ENCODE data around the gene PDE4D. TPM values are rescaled to one million over a fixed set of nuclear protein-coding genes. Genes with fewer than 3 reads are reported as not detected.

Gene PDE4D
- total and polyA plus RNA-seq, 2 of the 4 experiments (the other 2 are of a cell fraction), result 1.4 to 7.9 TPM

GRCh38 chr5:59282726-59283125 is 610.8 kb downstream of the PDE4D start:
- Histone ChIP-seq H3K4me2 (ENCODE audit: low read depth, low read length) (no peak overlapping the region), H4K5ac (ENCODE audit: low read depth, low read length) (no peak overlapping the region), H2AFZ (replicated peaks; ENCODE audit: low read length, poor library complexity) (no peak overlapping the region), H3K27ac (ENCODE audit: insufficient read depth, low read length) (no peak overlapping the region), H4K20me1 (ENCODE audit: insufficient read depth, low read length) (no peaks in the 10 kb centered on the region), H3K56ac (ENCODE audit: extremely low read depth, insufficient read depth, low read length) (no peak overlapping the region), H3K9ac (ENCODE audit: low read depth, low read length) (no peak overlapping the region), H3K9me3 (ENCODE audit: control insufficient read depth, insufficient read depth, low read length) (no peaks in the 10 kb centered on the region), H2BK5ac (ENCODE audit: low read depth, low read length, poor library complexity, severe bottlenecking) (no peak overlapping the region), H2BK120ac (ENCODE audit: low read depth, low read length) (no peak overlapping the region), H3K14ac (replicated peaks; ENCODE audit: low read depth, low read length) (no peak overlapping the region), H3K9me1 (ENCODE audit: insufficient read depth, low read length) (no peaks in the 10 kb centered on the region), H2AK5ac (ENCODE audit: low read depth, low read length) (no peak overlapping the region), H3K4me3 (ENCODE audit: insufficient read depth, low read depth, low read length) (no peak overlapping the region), H3K18ac (ENCODE audit: low read depth, low read length) (no peak overlapping the region), H4K91ac (ENCODE audit: insufficient read depth, low read depth, low read length) (no peak overlapping the region), H2BK20ac (ENCODE audit: low read depth, low read length) (no peak overlapping the region), H2AK9ac (replicated peaks; ENCODE audit: low read depth, low read length, poor library complexity) (no peak overlapping the region), H3K79me1 (ENCODE audit: low read depth in 1 of 2, low read length in 2 of 2) (no peaks in the 10 kb centered on the region), H3K4ac (ENCODE audit: low read depth, low read length) (no peak overlapping the region), H4K8ac (ENCODE audit: low read depth in 2 of 2, low read length in 2 of 2) (no peak overlapping the region), H3K23ac (ENCODE audit: low read depth, low read length) (no peak overlapping the region), H3K27me3 (ENCODE audit: control insufficient read depth, insufficient read depth, low read length) (no peaks in the 10 kb centered on the region; the same call in 1 of the 2 replicates), H3K36me3 (ENCODE audit: control insufficient read depth, insufficient read depth, low read length) (no peaks in the 10 kb centered on the region), H3K4me1 (ENCODE audit: control insufficient read depth, insufficient read depth, low read length) (no peaks in the 10 kb centered on the region), H2BK15ac (ENCODE audit: low read depth, low read length) (no peak overlapping the region)
- in situ Hi-C loops (cut with MboI; ENCODE audit: low sequenced_read_pairs), result no loop called here
- TF ChIP-seq MAZ (IDR thresholded peaks at IDR 0.05; ENCODE audit: borderline replicate concordance, low read depth, low read length), result no peak
- no peak for TF ChIP-seq CHD1 (IDR thresholded peaks at IDR 0.05; ENCODE audit: low read depth, low read length)
- no peak for TF ChIP-seq CTCF (conservative IDR thresholded peaks at IDR 0.05; ENCODE audit: low read depth, low read length)
- no peak for TF ChIP-seq SMC3 (IDR thresholded peaks at IDR 0.05; ENCODE audit: low read depth, low read length)
- TF ChIP-seq ELK1 (IDR thresholded peaks at IDR 0.05; ENCODE audit: borderline replicate concordance, low read depth, low read length), result no peak
- no peak for TF ChIP-seq FOS (IDR thresholded peaks at IDR 0.05; ENCODE audit: low read depth, low read length)
- ATAC-seq (ENCODE audit: low read depth) (no peak), DNase-seq (no peak)
- BruUV-seq (replicated peaks), result no TSS peak
- intact Hi-C loops (cut with micrococcal nuclease), result no loop called here
- ChIA-PET POLR2A (ENCODE audit: unreplicated experiment) (no interaction called here), CTCF (no interaction called here)
- WGBS, 2 experiments (ENCODE audit: extremely low coverage in 2 of 2, insufficient read length in 1 of 2), result no CpG with 5 or more reads among the region's 1 CpG
- dilution Hi-C loops (cut with HindIII; ENCODE audit: low sequenced_read_pairs, unreplicated experiment), result no loop called here

Data from IMR-90 (cell line).